ENCODE measurements around the gene PAFAH1B1. TPM values are rescaled to one million over a fixed set of nuclear protein-coding genes. Genes with fewer than 3 reads are reported as not detected.
A peak's percentile ranks its signal among the peaks of the same experiment; 100 is the strongest.

PAFAH1B1 gene
- polyA plus RNA-seq, 2 of the 4 experiments (the other 2 are of a cell fraction): 122 to 197 TPM

DNA sequence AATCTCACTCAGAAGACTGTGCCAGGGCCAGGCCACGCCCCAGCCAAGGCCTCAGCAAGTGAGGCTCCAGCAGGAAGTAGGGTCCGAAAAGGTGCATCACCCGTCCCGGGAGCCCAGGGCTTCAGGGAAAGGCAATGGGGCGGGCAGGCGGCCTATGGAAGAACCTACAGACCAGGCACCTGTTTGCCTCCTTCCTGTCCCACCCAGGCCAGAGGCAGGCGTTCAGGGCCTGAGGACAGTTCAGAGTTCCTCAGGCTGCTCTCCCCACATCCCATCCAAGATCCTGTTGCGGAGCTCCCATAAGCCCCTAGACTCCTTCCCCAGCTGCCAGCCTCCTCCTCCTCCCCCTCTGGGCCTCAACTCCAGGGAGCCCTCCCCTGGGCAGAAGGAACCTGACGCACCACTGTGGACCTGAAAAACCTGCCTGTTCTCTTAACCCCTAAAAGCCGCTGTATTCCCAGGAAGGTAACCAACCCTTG lies 115.8 kb downstream of the PAFAH1B1 start:
- H3K4me3 ChIP-seq: peak overlapping the region; percentile 96
- H3K4me2 ChIP-seq: peak overlapping the region; percentile 95
- no peaks in the 10 kb centered on the region for H3K9me3 ChIP-seq
- WGBS (ENCODE audit: missing lambda C conversion rate): 52% methylated on average over 10 of the region's 10 CpGs
- POLR2A ChIA-PET: no interaction called here
- peak overlapping the region; percentile 38 to 95; a peak in 5 of 6 replicates for H3K27ac ChIP-seq
- H3K4me1 ChIP-seq: peaks cover 56% of the 10 kb centered on the region
- DNase-seq (ENCODE audit: low read depth in 1 of 2, low spot score in 1 of 2) (peak in 1 of 2 experiments; percentile 49), ATAC-seq (peak in 1 of 2 experiments; percentile 32; a peak in 3 of 6 replicates), FAIRE-seq (no peak)
- CTCF ChIA-PET: interaction anchor here (1.7 to 2.2 kb wide), 2 partner anchors 16 to 34 kb away, joined by 5 to 7 read pairs; no protein-coding TSS in a partner anchor
- TF ChIP-seq, protein P1, sequence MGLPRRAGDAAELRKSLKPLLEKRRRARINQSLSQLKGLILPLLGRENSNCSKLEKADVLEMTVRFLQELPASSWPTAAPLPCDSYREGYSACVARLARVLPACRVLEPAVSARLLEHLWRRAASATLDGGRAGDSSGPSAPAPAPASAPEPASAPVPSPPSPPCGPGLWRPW (IDR thresholded peaks at IDR 0.05): no peak
- TF ChIP-seq ESRRA (IDR thresholded peaks at IDR 0.05; ENCODE audit: borderline replicate concordance, low read length) (no peak), RAD21 (conservative IDR thresholded peaks at IDR 0.05 in 1 of 2, IDR thresholded peaks at IDR 0.05 in 1 of 2) (no peak), RARB (CRISPR knock-in tag; IDR thresholded peaks at IDR 0.05) (no peak), FOSL2 (IDR thresholded peaks at IDR 0.05) (no peak), FOSL2 (CRISPR knock-in tag; IDR thresholded peaks at IDR 0.05) (no peak), ZNF302 (CRISPR knock-in tag; IDR thresholded peaks at IDR 0.05) (no peak), HMGXB4 (CRISPR knock-in tag; IDR thresholded peaks at IDR 0.05; ENCODE audit: borderline replicate concordance) (no peak), NFE2L2 (conservative IDR thresholded peaks at IDR 0.05; ENCODE audit: low read length) (no peak), BHLHE40 (IDR thresholded peaks at IDR 0.05; ENCODE audit: low read depth, low read length) (no peak), FOSB (CRISPR knock-in tag; IDR thresholded peaks at IDR 0.05) (no peak), NPAS2 (CRISPR knock-in tag; IDR thresholded peaks at IDR 0.05; ENCODE audit: borderline replicate concordance) (no peak), ZFP36 (IDR thresholded peaks at IDR 0.05; ENCODE audit: borderline replicate concordance, partially characterized antibody) (no peak), POLR2A (IDR thresholded peaks at IDR 0.05; ENCODE audit: low read length) (no peak), JUNB (IDR thresholded peaks at IDR 0.05) (no peak), HOXB13 (CRISPR knock-in tag; IDR thresholded peaks at IDR 0.05; ENCODE audit: low read depth) (no peak), CBX8 (IDR thresholded peaks at IDR 0.05) (no peak)
- TF ChIP-seq, protein P2, sequence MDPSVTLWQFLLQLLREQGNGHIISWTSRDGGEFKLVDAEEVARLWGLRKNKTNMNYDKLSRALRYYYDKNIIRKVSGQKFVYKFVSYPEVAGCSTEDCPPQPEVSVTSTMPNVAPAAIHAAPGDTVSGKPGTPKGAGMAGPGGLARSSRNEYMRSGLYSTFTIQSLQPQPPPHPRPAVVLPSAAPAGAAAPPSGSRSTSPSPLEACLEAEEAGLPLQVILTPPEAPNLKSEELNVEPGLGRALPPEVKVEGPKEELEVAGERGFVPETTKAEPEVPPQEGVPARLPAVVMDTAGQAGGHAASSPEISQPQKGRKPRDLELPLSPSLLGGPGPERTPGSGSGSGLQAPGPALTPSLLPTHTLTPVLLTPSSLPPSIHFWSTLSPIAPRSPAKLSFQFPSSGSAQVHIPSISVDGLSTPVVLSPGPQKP (IDR thresholded peaks at IDR 0.05; ENCODE audit: low read depth, low read length): no peak
- TF ChIP-seq, protein P3, sequence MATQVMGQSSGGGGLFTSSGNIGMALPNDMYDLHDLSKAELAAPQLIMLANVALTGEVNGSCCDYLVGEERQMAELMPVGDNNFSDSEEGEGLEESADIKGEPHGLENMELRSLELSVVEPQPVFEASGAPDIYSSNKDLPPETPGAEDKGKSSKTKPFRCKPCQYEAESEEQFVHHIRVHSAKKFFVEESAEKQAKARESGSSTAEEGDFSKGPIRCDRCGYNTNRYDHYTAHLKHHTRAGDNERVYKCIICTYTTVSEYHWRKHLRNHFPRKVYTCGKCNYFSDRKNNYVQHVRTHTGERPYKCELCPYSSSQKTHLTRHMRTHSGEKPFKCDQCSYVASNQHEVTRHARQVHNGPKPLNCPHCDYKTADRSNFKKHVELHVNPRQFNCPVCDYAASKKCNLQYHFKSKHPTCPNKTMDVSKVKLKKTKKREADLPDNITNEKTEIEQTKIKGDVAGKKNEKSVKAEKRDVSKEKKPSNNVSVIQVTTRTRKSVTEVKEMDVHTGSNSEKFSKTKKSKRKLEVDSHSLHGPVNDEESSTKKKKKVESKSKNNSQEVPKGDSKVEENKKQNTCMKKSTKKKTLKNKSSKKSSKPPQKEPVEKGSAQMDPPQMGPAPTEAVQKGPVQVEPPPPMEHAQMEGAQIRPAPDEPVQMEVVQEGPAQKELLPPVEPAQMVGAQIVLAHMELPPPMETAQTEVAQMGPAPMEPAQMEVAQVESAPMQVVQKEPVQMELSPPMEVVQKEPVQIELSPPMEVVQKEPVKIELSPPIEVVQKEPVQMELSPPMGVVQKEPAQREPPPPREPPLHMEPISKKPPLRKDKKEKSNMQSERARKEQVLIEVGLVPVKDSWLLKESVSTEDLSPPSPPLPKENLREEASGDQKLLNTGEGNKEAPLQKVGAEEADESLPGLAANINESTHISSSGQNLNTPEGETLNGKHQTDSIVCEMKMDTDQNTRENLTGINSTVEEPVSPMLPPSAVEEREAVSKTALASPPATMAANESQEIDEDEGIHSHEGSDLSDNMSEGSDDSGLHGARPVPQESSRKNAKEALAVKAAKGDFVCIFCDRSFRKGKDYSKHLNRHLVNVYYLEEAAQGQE (IDR thresholded peaks at IDR 0.05): no peak
- TF ChIP-seq, protein P4, sequence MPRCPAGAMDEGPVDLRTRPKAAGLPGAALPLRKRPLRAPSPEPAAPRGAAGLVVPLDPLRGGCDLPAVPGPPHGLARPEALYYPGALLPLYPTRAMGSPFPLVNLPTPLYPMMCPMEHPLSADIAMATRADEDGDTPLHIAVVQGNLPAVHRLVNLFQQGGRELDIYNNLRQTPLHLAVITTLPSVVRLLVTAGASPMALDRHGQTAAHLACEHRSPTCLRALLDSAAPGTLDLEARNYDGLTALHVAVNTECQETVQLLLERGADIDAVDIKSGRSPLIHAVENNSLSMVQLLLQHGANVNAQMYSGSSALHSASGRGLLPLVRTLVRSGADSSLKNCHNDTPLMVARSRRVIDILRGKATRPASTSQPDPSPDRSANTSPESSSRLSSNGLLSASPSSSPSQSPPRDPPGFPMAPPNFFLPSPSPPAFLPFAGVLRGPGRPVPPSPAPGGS (IDR thresholded peaks at IDR 0.05): no peak
- TF ChIP-seq, protein P5, sequence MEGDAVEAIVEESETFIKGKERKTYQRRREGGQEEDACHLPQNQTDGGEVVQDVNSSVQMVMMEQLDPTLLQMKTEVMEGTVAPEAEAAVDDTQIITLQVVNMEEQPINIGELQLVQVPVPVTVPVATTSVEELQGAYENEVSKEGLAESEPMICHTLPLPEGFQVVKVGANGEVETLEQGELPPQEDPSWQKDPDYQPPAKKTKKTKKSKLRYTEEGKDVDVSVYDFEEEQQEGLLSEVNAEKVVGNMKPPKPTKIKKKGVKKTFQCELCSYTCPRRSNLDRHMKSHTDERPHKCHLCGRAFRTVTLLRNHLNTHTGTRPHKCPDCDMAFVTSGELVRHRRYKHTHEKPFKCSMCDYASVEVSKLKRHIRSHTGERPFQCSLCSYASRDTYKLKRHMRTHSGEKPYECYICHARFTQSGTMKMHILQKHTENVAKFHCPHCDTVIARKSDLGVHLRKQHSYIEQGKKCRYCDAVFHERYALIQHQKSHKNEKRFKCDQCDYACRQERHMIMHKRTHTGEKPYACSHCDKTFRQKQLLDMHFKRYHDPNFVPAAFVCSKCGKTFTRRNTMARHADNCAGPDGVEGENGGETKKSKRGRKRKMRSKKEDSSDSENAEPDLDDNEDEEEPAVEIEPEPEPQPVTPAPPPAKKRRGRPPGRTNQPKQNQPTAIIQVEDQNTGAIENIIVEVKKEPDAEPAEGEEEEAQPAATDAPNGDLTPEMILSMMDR (IDR thresholded peaks at IDR 0.05): no peak
